RKO (cell line): ENCODE data around the gene GLDC.
"Not testable (repeated sequence)": the region's sequence is repeated elsewhere in the genome, so short reads cannot be mapped to it uniquely, and the experiment has no call there.

ENCODE experiments used
- DNase-seq: peaks from one replicate; pipeline ENCODE4 v3.0.0-alpha.2; 2016; ENCODE audit warnings: low spot score

Gene GLDC

GRCh38 chr9:6664204-6664680 lies 18.7 kb upstream of the GLDC start:
- DNase-seq: no peak

GRCh38 chr9:6660512-6660911 lies 15.0 kb upstream of the GLDC start:
- no peak for DNase-seq

DNA sequence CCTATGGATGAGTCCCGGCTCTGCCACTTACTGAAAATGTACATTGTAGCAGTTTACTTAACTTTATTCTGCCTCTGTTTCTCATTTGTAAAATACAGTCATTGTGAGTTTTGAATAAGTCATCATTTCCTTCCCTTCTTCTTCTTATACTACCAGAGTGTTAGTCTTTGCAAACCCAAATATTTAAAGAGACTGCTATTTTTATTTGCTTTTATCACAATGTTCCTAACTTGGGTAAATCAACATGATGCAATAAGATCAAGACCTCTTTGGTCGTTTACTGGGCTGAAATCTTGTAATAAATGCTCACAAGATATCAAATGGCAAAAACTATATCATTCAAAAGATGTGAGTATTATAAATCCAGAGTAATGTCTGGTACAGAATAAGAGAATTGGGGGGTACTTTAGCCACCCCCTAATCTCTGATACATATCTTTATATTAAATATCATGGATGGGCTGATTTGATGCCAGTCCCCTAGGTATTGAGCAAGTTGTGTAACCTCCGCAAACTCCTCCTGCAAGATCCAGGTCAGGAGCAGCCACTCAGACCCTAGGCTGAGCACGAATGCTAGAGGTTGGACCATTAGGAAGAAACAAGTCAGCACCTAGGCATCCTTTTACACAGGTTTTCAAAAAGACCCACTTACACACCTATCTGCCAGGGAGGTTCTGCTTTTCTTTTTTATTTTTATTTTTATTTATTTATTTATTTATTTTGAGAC lies 13.3 kb upstream of the GLDC start:
- no peak for DNase-seq

DNA sequence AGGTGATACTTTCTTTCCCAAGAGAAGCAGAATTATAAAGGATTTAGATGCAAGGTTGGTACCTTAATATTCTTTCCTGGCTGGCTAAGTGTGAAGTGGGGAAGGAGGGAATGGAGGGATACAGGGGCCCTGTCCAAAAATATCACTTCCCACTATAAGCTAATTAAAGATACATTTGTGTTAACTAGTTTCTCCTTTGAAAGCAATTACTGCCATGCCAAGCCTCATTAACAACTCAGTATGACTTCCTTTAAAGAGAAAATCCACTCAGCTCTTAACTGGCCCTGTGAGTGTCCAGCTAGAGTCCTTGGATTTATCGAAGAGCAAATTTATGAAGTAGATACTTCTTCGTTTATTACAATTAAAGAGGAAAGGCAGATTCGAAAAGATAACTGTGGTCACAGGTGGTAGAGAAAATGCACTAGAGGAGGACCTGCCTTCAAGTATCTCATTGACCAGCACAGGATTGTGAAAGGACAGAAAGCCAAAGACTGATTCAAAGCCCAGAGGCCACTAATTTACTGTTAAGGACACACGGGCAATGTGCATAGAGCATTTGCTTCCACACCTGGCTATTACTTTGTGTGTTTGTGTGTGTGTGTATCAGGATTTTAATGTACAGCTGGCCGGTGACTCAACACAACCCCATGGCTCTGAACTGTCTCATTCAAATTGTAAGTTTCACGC lies 11.2 kb upstream of the GLDC start:
- DNase-seq: no peak

GRCh38 chr9:6655036-6655435 lies 9.5 kb upstream of the GLDC start:
- DNase-seq: no peak

DNA sequence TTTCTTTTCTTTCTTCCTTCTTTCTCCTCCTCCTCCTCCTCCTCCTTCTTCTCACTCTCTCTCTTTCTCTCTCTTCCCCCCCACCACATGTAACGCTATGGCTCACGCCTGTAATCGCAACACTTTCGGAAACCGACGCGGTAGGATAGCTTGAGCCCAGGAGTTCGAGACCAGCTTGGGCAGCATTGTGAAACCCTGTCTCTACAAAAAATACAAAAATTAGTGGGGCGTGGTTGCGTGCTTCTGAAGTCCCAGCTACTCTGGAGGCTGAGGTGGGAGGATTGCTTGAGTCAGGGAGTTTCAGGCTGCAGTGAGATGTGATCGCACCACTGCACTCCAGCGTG lies 736 bp upstream of the GLDC start:
- no peak for DNase-seq

GRCh38 chr9:6645105-6645354 lies 499 bp downstream of the GLDC start:
- not testable (repeated sequence) for DNase-seq

- no peak for DNase-seq
Observed at GRCh38 chr9:6644346-6645104, 1.0 kb downstream of the GLDC start.

GRCh38 chr9:6641961-6642360 lies 3.6 kb downstream of the GLDC start:
- no peak for DNase-seq

GRCh38 chr9:6641561-6641960 lies 4.0 kb downstream of the GLDC start:
- no peak for DNase-seq

GRCh38 chr9:6641056-6641455 lies 4.5 kb downstream of the GLDC start:
- no peak for DNase-seq

- DNase-seq: no peak
Observed at GRCh38 chr9:6640268-6641051, 5.1 kb downstream of the GLDC start.

GRCh38 chr9:6639622-6640021 lies 5.9 kb downstream of the GLDC start:
- DNase-seq: no peak

DNA sequence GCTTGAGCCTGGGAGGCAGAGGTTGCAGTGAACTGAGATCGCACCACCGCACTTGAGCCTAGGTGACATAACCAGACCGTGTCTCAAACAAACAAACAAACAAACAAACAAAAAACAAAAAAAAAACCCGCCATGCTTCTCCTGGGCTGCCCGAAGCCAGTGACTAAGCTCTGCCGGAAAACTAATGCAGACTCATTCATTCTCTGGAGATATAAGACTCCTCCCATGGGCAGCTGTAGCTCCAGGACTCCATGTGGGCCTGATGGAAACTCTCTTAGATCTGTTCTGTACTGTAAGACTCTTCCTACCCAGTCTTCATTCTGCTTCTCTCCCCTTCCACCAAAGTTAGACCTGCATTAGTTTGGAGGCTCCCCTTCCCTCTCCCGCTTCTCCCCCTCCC lies 11.1 kb downstream of the GLDC start:
- DNase-seq: no peak

DNA sequence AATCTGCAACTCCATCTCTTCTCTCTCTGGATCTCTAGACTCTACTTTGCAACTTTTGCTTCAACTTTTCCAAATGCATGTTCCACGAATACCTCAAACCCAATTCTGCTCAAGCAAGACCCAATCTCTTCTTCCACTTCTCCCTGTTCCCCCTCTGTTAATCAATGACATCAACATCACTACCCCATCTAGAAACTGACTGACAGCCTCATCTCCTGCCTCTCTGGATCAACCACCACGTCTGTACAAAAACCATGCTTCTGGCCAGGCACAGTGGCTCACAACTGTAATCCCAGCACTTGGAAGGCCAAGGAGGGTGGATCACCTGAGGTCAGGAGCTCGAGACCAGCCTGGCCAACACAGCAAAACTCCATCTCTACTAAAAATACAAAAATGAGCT lies 12.2 kb downstream of the GLDC start:
- DNase-seq: no peak

GRCh38 chr9:6632516-6633183 lies 12.9 kb downstream of the GLDC start:
- DNase-seq: no peak

GRCh38 chr9:6631207-6631512 lies 14.4 kb downstream of the GLDC start:
- DNase-seq: no peak

DNA sequence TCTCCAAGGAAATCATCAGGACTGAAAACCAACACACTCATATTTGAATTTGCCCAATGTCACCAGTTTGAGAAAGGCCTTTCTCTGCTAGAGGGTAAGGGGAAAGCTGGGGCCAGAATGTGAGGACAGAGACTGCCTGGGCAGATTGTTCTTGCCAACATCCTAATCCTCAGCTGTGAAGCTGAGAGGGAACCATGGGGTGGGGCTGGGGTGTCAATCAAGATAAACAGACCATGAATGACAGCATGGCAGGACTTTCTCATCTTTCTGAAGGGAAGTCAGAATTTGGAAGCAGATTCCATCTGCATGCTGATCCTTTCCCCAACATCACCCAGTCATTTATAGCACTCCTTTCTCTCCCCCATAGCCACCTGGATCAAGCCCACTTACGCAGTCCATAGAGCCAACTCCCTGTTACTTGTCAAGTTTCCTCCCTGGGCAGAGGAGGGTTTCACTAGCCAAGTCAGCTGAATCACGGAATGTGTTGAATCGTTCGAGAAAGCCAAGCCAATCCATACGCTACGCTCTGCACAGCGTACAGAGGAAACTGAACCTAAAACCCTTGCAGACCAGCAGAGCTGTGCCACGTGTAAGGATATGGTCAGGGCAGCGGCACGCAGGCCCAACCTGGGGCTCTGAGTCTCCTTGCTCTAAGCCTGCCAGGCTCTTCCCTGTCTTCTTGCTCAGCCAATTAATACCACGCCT lies 14.9 kb downstream of the GLDC start:
- no peak for DNase-seq

- DNase-seq: no peak
Observed at GRCh38 chr9:6628704-6629103, 16.8 kb downstream of the GLDC start.

- no peak for DNase-seq
Observed at GRCh38 chr9:6625363-6625762, 20.2 kb downstream of the GLDC start.

DNA sequence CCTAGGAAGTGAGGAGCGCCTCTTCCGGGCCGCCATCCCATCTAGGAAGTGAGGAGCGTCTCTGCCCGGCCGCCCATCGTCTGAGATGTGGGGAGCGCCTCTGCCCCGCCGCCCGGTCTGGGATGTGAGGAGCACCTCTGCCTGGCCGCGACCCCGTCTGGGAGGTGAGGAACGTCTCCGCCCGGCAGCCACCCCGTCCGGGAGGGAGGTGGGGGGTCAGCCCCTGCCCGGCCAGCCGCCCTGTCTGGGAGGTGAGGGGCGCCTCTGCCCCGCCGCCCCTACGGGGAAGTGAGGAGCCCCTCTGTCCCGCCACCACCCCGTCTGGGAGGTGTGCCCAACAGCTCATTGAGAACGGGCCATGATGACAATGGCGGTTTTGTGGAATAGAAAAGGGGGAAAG lies 22.7 kb downstream of the GLDC start:
- DNase-seq: not testable (repeated sequence)

GRCh38 chr9:6620796-6621195 lies 24.7 kb downstream of the GLDC start:
- DNase-seq: no peak
